B cell (primary cell): ENCODE measurements around the gene ELMO1.

Experiments used
- EZH2 ChIP-seq: IDR thresholded peaks from 2 replicates; pipeline ENCODE4 v1.6.1; 2012; ENCODE audit warnings: borderline replicate concordance, low read depth, mild to moderate bottlenecking, moderate library complexity, low read length; ENCODE audit not compliant: insufficient read depth, poor library complexity, severe bottlenecking
- TF ChIP-seq, protein P1 (sequence below): fragments of 200-600 bp; IDR thresholded peaks from one replicate; pipeline ENCODE4 v1.8.0; 2022; ENCODE audit warnings: antibody characterized with exemption, mild to moderate bottlenecking

DNA sequence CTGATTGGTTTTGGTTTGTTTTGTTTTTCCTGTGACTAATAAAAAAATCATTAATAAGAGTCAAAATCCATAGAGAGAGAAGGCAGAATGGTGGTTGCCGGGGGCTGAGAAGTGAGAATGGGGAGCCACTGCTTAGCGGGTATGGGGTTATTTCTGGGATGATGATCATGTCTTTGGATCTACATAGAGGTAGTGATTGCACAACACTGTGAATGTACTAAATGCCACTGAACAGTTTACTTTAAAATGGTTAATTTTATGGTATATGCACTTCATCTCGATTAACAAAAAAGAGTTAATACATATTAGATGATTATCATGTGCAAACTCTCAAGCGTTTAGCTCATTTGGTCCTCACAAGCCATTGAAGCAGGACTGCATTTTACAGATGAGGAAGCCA, 342.9 kb downstream of the ELMO1 start:
- TF ChIP-seq, protein P1, sequence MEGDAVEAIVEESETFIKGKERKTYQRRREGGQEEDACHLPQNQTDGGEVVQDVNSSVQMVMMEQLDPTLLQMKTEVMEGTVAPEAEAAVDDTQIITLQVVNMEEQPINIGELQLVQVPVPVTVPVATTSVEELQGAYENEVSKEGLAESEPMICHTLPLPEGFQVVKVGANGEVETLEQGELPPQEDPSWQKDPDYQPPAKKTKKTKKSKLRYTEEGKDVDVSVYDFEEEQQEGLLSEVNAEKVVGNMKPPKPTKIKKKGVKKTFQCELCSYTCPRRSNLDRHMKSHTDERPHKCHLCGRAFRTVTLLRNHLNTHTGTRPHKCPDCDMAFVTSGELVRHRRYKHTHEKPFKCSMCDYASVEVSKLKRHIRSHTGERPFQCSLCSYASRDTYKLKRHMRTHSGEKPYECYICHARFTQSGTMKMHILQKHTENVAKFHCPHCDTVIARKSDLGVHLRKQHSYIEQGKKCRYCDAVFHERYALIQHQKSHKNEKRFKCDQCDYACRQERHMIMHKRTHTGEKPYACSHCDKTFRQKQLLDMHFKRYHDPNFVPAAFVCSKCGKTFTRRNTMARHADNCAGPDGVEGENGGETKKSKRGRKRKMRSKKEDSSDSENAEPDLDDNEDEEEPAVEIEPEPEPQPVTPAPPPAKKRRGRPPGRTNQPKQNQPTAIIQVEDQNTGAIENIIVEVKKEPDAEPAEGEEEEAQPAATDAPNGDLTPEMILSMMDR = no peak
- no peak for TF ChIP-seq EZH2
